ENCODE results near the gene BUB3.

The BUB3 gene

GRCh38 chr10:123205041-123205440 is 50.8 kb downstream of the BUB3 start:
- DNase-seq = no peak

GRCh38 chr10:123212063-123212462 is 57.9 kb downstream of the BUB3 start:
- no peak for DNase-seq

GRCh38 chr10:123212640-123213039 is 58.4 kb downstream of the BUB3 start:
- DNase-seq = no peak

- DNase-seq = no peak
Observed at GRCh38 chr10:123213192-123213591, 59.0 kb downstream of the BUB3 start.
